Naive B cell (primary cell): Measurements from ENCODE around the gene TRAF5. TPM values are rescaled to one million over a fixed set of nuclear protein-coding genes. Genes with fewer than 3 reads are reported as not detected.
A peak's percentile ranks its signal among the peaks of the same experiment; 100 is the strongest.
"Not testable (repeated sequence)": the region's sequence is repeated elsewhere in the genome, so short reads cannot be mapped to it uniquely, and the experiment has no call there.

Experiments used
- ATAC-seq, 2 donors: fragments of 150-1000 bp; cut with Tn5 transposase; 2 replicates each; pipeline ENCODE4 v1.10.0; 2021; ENCODE audit warnings: low read depth in 2 of 2, mild to moderate bottlenecking in 2 of 2, moderate library complexity in 2 of 2
- DNase-seq: peaks from one replicate; pipeline ENCODE4 v3.0.0; 2022
- H3K27ac Mint-ChIP-seq, 6 donors: one replicate each; pipeline ENCODE4 v1.8.0; 2020 to 2022; ENCODE audit warnings: mild to moderate bottlenecking in 6 of 6, mixed read lengths in 6 of 6, moderate library complexity in 5 of 6, inconsistent platforms in 2 of 6
- H3K27me3 Mint-ChIP-seq, 3 donors: one replicate each; pipeline ENCODE4 v1.8.0; 2021 to 2022; ENCODE audit warnings: mixed read lengths in 3 of 3, mild to moderate bottlenecking in 1 of 3
- H3K36me3 Mint-ChIP-seq, 2 donors: one replicate each; pipeline ENCODE4 v1.8.0; 2020 to 2022; ENCODE audit warnings: mixed read lengths in 2 of 2, inconsistent platforms in 1 of 2, mild to moderate bottlenecking in 1 of 2
- H3K4me1 Mint-ChIP-seq, 3 donors: one replicate each; pipeline ENCODE4 v1.8.0; 2020 to 2022; ENCODE audit warnings: mixed read lengths in 3 of 3, inconsistent platforms in 1 of 3, mild to moderate bottlenecking in 1 of 3, moderate library complexity in 1 of 3
- H3K4me3 Mint-ChIP-seq, 8 donors: one replicate each; pipeline ENCODE4 v1.8.0; 2020 to 2022; ENCODE audit warnings: mild to moderate bottlenecking in 8 of 8, mixed read lengths in 8 of 8, moderate library complexity in 8 of 8, inconsistent platforms in 2 of 8
- H3K9me3 Mint-ChIP-seq, 7 donors: one replicate each; pipeline ENCODE4 v1.8.0; 2020 to 2022; ENCODE audit warnings: mixed read lengths in 7 of 7, mild to moderate bottlenecking in 5 of 7, inconsistent platforms in 2 of 7, moderate library complexity in 1 of 7
- polyA plus RNA-seq, 6 donors: library from polyadenylated mRNA; unstranded; fragments of 300-500 nt; fragmentation: Illumina TruSeq; gene quantifications; one replicate each; pipeline ENCODE4 v1.2.3, GENCODE V29; 2021; ENCODE audit warnings: low read depth in 6 of 6

The TRAF5 gene
- polyA plus RNA-seq, 6 donors from 2014 or later = 41.1 to 105 (median 80.3) TPM

GRCh38 chr1:211341999-211342398 is 15.4 kb downstream of the TRAF5 start:
- Mint-ChIP-seq H3K27ac (peak overlapping the region in 5 of 6 donors; percentile 11 to 96 (median 90)), H3K9me3 (peaks cover 0 to 2% (median 0%) of the 10 kb centered on the region in 7 donors), H3K4me3 (peak overlapping the region in 4 of 8 donors; percentile 36 to 80 (median 66)), H3K36me3 (peaks cover 8 to 22% of the 10 kb centered on the region in 2 donors), H3K27me3 (no peaks in the 10 kb centered on the region), H3K4me1 (peaks cover 76 to 98% (median 87%) of the 10 kb centered on the region in 3 donors)
- no peak for DNase-seq
- no peak for ATAC-seq

- no peak for ATAC-seq
- H3K27me3 Mint-ChIP-seq = no peaks in the 10 kb centered on the region
- H3K9me3 Mint-ChIP-seq = peaks cover 0 to 2% (median 0%) of the 10 kb centered on the region in 7 donors
- peaks cover 75 to 95% (median 80%) of the 10 kb centered on the region in 3 donors for H3K4me1 Mint-ChIP-seq
- H3K36me3 Mint-ChIP-seq = peaks cover 0 to 16% of the 10 kb centered on the region in 2 donors
- no peak for DNase-seq
- H3K4me3 Mint-ChIP-seq = peak overlapping the region in 6 of 8 donors; percentile 31 to 65 (median 48)
- peak overlapping the region; percentile 14 to 94 (median 90) for H3K27ac Mint-ChIP-seq
These were observed 17.0 kb downstream of the TRAF5 start for GRCh38 chr1:211343607-211344006.

- DNase-seq (no peak), ATAC-seq (peak; percentile 15 to 17)
- H3K4me1 Mint-ChIP-seq = peaks cover 74 to 95% (median 74%) of the 10 kb centered on the region in 3 donors
- H3K4me3 Mint-ChIP-seq = peak overlapping the region in 5 of 8 donors; percentile 31 to 65 (median 49)
- H3K27ac Mint-ChIP-seq = peak overlapping the region in 5 of 6 donors; percentile 14 to 94 (median 90)
- no peaks in the 10 kb centered on the region for H3K27me3 Mint-ChIP-seq
- peaks cover 0 to 16% of the 10 kb centered on the region in 2 donors for H3K36me3 Mint-ChIP-seq
- H3K9me3 Mint-ChIP-seq = peaks cover 0 to 2% (median 0%) of the 10 kb centered on the region in 7 donors
These were observed 17.6 kb downstream of the TRAF5 start for GRCh38 chr1:211344152-211344618.

- H3K4me3 Mint-ChIP-seq = peak overlapping the region in 2 of 8 donors; percentile 8 to 44
- peaks cover 0 to 14% of the 10 kb centered on the region in 2 donors for H3K36me3 Mint-ChIP-seq
These were observed 19.1 kb downstream of the TRAF5 start for GRCh38 chr1:211345719-211346118.

GRCh38 chr1:211347077-211347844 is 20.6 kb downstream of the TRAF5 start:
- H3K27ac Mint-ChIP-seq = peak overlapping the region; percentile 43 to 92 (median 75)
- H3K4me3 Mint-ChIP-seq = peak overlapping the region in 6 of 8 donors; percentile 10 to 73 (median 36)
- no peaks in the 10 kb centered on the region for H3K27me3 Mint-ChIP-seq
- DNase-seq (no peak), ATAC-seq (no peak)
- H3K9me3 Mint-ChIP-seq = peaks cover 0 to 5% (median 0%) of the 10 kb centered on the region in 7 donors
- peaks cover 0 to 4% of the 10 kb centered on the region in 2 donors for H3K36me3 Mint-ChIP-seq
- peaks cover 76 to 94% (median 78%) of the 10 kb centered on the region in 3 donors for H3K4me1 Mint-ChIP-seq

More at GRCh38 chr1:211345719-211346118, 19.1 kb downstream of the TRAF5 start:
- ATAC-seq (no peak), DNase-seq (no peak)
- Mint-ChIP-seq H3K27ac (peak overlapping the region; percentile 38 to 92 (median 82)), H3K27me3 (no peaks in the 10 kb centered on the region), H3K9me3 (peaks cover 0 to 2% (median 0%) of the 10 kb centered on the region in 7 donors), H3K4me1 (peaks cover 77 to 95% (median 80%) of the 10 kb centered on the region in 3 donors)

GRCh38 chr1:211348547-211348946 is 21.9 kb downstream of the TRAF5 start:
- Mint-ChIP-seq H3K4me3 (no peak overlapping the region), H3K4me1 (peaks cover 72 to 94% (median 75%) of the 10 kb centered on the region in 3 donors), H3K36me3 (peaks cover 0 to 10% of the 10 kb centered on the region in 2 donors), H3K9me3 (peaks cover 0 to 5% (median 0%) of the 10 kb centered on the region in 7 donors), H3K27ac (peak overlapping the region in 3 of 6 donors; percentile 43 to 92 (median 88)), H3K27me3 (no peaks in the 10 kb centered on the region)
- ATAC-seq (no peak), DNase-seq (no peak)

- peak overlapping the region in 2 of 8 donors; percentile 4 to 37 for H3K4me3 Mint-ChIP-seq
- no peak for ATAC-seq
- no peak for DNase-seq
- H3K9me3 Mint-ChIP-seq = peaks cover 0 to 5% (median 0%) of the 10 kb centered on the region in 7 donors
- H3K27ac Mint-ChIP-seq = peak overlapping the region; percentile 26 to 92 (median 78)
- H3K36me3 Mint-ChIP-seq = peaks cover 0 to 10% of the 10 kb centered on the region in 2 donors
- peaks cover 71 to 94% (median 76%) of the 10 kb centered on the region in 3 donors for H3K4me1 Mint-ChIP-seq
- H3K27me3 Mint-ChIP-seq = no peaks in the 10 kb centered on the region
These were observed 23.1 kb downstream of the TRAF5 start for GRCh38 chr1:211349741-211350140.

GRCh38 chr1:211352055-211352454 is 25.4 kb downstream of the TRAF5 start:
- peak overlapping the region in 7 of 8 donors; percentile 42 to 86 (median 71) for H3K4me3 Mint-ChIP-seq
- not testable (repeated sequence) for H3K27me3 Mint-ChIP-seq, H3K9me3 Mint-ChIP-seq, ATAC-seq, H3K36me3 Mint-ChIP-seq, DNase-seq
- H3K27ac Mint-ChIP-seq = peak overlapping the region; percentile 73 to 96 (median 92)
- peaks cover 63 to 81% (median 67%) of the 10 kb centered on the region in 3 donors for H3K4me1 Mint-ChIP-seq

GRCh38 chr1:211352465-211352864 is 25.8 kb downstream of the TRAF5 start:
- ATAC-seq (no peak), DNase-seq (no peak)
- Mint-ChIP-seq H3K36me3 (peaks cover 0 to 6% of the 10 kb centered on the region in 2 donors), H3K27ac (peak overlapping the region; percentile 85 to 96 (median 92)), H3K9me3 (peaks cover 0 to 5% (median 0%) of the 10 kb centered on the region in 7 donors), H3K4me1 (peaks cover 59 to 76% (median 63%) of the 10 kb centered on the region in 3 donors), H3K27me3 (no peaks in the 10 kb centered on the region), H3K4me3 (peak overlapping the region in 7 of 8 donors; percentile 69 to 93 (median 89))

- ATAC-seq (peak; percentile 75 to 79), DNase-seq (peak; percentile 57)
- no peaks in the 10 kb centered on the region for H3K27me3 Mint-ChIP-seq
- peak overlapping the region; percentile 69 to 93 (median 88) for H3K4me3 Mint-ChIP-seq
- H3K9me3 Mint-ChIP-seq = peaks cover 0 to 5% (median 0%) of the 10 kb centered on the region in 7 donors
- H3K4me1 Mint-ChIP-seq = peaks cover 54 to 71% (median 59%) of the 10 kb centered on the region in 3 donors
- H3K36me3 Mint-ChIP-seq = peaks cover 0 to 6% of the 10 kb centered on the region in 2 donors
- peak overlapping the region; percentile 85 to 96 (median 92) for H3K27ac Mint-ChIP-seq
These were observed 26.4 kb downstream of the TRAF5 start for GRCh38 chr1:211352985-211353515.

GRCh38 chr1:211353562-211354212 is 27.1 kb downstream of the TRAF5 start:
- peaks cover 54 to 67% (median 59%) of the 10 kb centered on the region in 3 donors for H3K4me1 Mint-ChIP-seq
- no peaks in the 10 kb centered on the region for H3K27me3 Mint-ChIP-seq
- H3K9me3 Mint-ChIP-seq = peaks cover 0 to 5% (median 0%) of the 10 kb centered on the region in 7 donors
- H3K4me3 Mint-ChIP-seq = peak overlapping the region in 7 of 8 donors; percentile 81 to 93 (median 89)
- peak overlapping the region; percentile 54 to 96 (median 89) for H3K27ac Mint-ChIP-seq
- H3K36me3 Mint-ChIP-seq = peaks cover 0 to 6% of the 10 kb centered on the region in 2 donors
- DNase-seq (no peak), ATAC-seq (peak; percentile 47 to 54)

- no peak for ATAC-seq
- DNase-seq = no peak
- Mint-ChIP-seq H3K36me3 (peaks cover 15 to 17% of the 10 kb centered on the region in 2 donors), H3K27me3 (no peaks in the 10 kb centered on the region), H3K9me3 (peaks cover 0 to 5% (median 0%) of the 10 kb centered on the region in 7 donors), H3K27ac (peak overlapping the region in 2 of 6 donors; percentile 15 to 70), H3K4me3 (no peak overlapping the region), H3K4me1 (peaks cover 48 to 51% (median 49%) of the 10 kb centered on the region in 3 donors)
These were observed 29.2 kb downstream of the TRAF5 start for GRCh38 chr1:211355873-211356272.
